HG03439 (cell line): ENCODE data around the gene NDST4.
"Not testable (repeated sequence)": the region's sequence is repeated elsewhere in the genome, so short reads cannot be mapped to it uniquely, and the experiment has no call there.

Experiments
- ATAC-seq: cut with Tn5 transposase; IDR thresholded peaks from one replicate; pipeline ENCODE4 v1.9.1; 2021; ENCODE audit warnings: mild to moderate bottlenecking, moderate library complexity; ENCODE audit not compliant: unreplicated experiment

NDST4 gene

DNA sequence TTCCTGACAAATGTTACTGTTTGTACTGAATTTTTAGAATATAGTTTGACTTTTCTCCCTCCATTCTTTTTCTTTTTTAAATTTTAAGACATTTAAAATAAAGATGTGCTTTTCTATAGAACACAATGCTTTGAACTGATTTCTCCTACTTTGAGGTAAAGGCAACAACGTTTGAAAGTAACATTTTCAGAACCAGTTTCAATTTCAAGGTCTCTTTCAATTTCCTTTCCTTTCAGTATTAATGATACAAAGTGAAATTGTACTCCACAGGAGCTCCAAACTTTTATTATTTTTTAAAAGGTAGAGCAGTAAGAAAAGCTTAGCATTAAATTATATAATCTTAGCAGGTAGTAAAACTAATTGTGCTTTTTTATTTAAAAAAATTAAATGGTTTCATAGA is 54.9 kb downstream of the NDST4 start:
- ATAC-seq: no peak

DNA sequence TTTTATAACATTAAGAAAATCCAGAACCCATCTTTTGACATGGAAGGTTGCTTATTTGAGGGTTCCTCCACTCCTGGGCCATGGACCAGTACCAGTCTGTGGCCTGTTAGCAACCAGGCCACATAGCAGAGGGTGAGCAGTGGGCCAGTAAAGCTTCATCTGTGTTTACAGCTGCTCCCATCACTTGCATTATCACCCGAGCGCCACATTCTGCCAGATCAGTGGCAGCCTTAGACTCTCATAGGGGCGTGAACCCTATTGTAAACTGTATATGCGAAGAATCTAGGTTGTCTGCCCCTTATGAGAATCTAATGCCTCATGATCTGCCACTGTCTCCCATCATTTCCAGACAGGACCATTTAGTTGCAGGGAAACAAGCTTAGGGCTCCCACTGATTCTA is 58.6 kb downstream of the NDST4 start:
- ATAC-seq: no peak

DNA sequence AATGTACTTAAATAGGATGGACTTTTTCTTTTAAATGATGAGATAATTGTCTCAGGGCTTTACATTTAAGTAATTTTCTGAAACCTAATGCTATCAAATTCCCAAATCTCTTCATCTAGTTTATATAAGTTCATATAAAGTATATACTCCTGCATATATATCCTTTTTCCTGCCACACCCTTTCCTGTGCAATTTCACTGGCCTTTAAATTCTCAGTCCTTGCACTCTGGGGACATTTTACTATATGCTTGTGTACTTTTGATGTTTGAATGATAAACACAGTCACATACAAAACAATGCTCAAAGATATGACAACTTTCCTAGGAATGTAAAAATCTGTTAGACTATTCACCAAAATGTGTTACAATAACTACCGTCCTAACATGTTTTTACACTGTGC is 60.1 kb downstream of the NDST4 start:
- no peak for ATAC-seq

DNA sequence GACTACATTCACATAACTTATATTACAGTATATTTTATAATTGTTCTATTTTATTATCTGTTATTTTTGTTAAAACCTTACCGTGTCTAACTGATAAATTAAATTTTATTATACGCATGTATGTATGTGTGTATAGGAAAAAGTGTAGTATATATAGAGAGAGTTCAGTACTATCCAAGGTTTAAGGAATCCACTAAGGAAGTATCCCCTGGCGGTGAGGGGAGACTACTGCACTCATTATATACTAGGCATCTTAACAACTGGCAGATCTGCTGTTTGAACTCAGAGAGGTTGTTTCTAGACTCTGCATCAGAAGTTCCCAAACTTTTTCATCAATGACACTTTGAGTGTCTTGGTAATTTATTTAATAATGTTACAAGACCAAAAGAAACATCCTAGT is 70.9 kb downstream of the NDST4 start:
- no peak for ATAC-seq

DNA sequence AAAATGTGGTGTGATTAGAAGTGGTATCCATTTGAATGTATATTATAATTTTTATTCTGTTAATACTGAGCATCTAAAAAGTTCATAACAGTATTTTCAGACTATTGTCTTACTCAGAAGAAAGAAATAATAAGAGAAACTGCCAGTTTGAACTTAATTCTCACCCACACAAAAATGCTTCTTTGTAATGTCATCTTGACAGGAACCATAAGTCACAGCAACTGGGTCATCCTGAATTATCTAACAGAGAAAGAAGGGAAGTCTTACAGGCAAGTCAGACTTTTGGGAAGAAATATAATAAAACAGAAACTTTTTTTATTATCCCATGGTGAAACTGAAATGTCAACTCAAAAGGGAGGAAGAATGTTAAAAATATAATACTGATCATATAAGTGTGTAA is 83.1 kb downstream of the NDST4 start:
- ATAC-seq: no peak

DNA sequence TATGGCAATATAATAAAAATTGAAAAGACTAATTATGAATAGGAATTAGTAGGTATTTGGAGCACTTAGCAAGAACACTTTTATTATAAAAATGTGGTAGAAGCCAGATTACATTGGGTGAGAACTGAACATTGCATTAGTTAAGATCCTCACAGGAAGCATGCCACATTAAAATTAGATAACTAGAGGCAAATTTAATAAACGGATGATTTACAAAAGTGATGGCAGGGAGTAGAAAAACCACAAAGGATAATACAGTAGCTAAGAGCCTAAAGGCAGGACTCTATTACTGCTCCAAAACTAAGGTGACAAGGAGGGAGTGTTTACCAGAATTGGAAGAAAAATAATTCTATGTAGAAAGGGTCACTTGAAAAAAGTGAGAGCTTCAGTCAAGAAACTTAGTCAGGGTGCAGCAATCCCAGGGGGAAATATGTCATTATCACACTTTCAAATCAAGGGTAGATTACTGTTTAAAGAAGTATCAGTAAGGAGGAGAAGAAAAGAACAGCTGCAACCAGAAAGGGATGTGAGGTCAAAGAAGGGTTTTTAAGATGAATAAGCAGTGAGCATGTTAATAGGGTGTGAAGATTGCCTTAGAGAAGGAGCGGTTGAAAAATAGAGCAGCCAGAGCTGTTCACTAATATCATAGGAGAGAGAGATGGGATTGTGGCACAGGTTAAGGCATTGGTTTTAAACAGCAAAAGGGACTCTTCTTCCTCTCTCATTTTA is 84.6 kb downstream of the NDST4 start:
- ATAC-seq: no peak

DNA sequence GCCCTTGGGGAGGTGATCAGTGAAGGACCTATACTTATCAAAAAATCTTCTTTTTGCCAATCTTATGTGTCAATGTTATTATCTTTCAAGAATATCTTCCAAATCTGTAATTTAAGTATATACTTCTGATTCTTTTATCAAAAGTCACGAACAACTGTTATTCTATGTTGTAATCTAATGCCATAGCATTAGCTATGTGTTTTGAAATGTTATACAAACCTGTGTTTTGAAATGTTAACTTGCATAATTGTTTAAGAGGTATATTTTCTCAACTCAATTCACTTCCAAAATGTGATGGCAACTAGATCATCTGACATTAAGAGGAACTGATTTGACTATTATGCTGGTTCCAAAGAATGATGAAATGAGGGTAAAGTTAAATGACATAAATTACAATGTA is 113.5 kb downstream of the NDST4 start:
- no peak for ATAC-seq

DNA sequence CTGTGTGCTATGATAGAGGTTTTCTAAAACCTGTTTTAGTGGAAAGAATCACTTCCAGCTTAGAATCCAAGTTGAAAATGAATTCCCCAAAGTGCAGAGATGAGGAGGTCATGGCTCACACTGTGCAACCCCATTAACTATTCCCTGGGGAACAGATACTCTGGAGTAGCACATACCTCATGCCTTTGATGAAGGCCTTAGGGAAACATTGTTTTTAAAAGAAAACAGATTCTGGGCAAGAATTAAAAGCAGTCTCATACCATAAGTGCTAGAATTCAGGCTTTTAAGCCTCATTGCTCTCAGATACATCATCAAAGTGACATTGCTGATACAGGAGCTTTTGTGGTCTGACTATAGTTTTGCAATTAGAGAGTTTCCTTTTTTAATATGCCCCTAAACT is 115.1 kb downstream of the NDST4 start:
- ATAC-seq: no peak

DNA sequence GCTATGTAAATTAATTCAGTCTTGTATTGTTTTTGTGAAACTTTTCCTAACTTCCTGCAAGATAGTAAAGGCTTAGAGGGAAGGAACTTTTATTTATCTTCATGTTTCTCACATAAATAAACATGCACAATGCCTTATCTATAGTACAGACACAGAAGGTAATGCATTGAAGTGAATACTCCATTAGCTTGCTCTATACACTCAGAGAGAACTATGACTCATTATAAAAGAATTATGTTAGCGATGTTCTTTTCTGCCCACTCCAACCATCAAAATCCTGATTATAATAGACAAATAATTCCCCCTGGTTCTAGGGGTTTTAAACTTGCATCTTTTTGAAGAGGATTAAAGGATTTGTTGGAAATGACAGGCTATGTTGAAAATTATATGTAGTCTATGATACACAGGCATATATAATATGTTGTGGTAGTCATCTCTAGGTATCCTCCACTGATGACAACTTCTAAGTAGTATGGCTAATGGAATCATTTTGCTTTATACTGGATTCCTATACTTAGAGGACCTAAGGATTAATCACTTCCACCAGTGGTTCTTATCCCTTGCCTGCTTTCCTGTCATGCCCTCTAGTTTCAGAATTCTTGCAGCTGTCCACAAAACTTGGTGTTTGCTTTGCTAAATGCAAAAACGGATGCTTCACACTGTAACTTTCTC is 115.7 kb downstream of the NDST4 start:
- ATAC-seq: no peak

DNA sequence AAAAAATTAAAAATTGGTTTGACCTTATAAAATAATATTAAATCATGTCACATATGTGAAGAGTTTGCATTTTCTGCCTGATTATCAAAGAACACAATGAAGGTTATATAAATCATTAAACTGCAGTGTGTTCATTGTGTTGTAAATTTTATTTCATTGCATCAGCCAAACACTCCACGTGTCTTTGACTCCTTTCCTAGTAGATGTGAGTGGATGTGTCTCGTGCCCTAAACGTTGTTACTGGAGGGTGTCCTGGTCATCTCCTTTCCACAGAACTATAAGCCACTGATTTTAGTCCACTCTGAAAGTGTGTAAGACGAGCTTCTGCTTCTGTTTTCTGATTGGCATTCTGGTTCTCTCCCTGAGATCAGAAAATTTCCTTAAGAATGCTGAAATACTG is 127.3 kb downstream of the NDST4 start:
- no peak for ATAC-seq

DNA sequence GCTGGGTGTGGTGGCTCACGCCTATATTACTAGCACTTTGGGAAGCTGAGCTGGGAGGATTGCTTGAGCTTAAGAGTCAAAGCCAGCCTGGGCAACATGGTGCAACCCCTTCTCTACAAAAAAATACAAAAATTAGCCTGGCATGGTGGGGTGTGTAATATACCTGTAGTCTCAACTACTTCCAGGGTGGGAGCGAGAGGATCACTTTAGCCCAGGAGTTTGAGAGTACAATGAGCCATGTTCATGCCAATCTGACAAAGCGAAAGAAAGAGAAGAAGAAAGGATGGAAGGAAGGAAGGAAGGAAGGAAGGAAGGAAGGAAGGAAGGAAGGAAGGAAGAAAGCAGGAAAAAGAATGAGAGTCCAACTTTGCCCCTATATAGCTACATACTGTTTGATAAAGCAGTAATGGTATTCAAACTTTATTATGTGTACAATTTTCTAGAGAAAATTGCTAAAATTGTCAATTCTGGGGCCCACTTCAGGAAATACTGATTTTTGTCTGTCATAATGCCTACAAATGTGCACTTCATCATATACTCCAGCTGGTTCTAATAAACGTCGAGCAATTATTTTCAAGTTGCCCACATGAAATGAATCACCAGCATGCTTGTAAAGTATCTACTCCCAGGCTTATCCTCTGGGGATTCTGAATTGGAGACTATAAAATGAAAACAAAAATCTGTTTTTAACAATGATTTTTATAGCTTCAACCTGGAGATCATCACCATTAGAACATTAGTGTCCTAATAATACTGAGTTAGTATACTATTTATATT is 132.3 kb downstream of the NDST4 start:
- no peak for ATAC-seq

DNA sequence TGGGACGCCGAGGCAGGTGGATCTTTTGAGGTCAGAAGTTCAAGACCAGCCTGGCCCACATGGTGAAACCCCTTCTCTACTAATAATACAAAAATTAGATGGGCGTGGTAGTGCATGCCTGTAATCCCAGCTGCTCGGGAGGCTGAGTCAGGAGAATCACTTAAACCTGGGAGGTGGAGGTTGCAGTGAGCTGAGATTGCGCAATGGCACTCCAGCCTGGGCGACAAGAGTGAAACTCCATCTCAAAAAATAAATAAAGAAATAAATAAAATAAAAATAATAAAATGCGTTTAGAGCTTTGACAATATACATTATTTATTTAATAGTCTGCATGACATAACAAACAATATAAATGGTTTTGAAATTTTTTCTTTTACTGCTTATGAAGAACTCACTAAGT is 133.0 kb downstream of the NDST4 start:
- not testable (repeated sequence) for ATAC-seq

DNA sequence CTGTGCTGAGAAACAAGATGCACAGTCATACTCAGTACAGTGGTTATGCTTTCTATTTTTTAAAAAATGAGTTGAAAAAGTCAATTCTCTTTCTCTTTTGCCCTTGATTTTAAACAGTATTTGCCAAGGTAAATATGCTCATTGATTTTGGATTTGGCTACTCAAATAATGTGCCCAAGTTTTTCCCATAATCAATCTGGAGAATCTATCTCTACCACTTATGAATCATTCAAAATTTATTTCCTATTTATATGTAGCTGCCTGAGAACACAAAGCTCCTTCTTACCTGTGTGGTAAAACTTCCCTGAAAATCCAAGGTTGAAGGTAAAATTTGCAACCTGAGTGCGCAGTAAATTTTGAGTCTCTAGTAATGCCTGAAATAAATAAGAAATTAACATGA is 136.5 kb downstream of the NDST4 start:
- no peak for ATAC-seq

DNA sequence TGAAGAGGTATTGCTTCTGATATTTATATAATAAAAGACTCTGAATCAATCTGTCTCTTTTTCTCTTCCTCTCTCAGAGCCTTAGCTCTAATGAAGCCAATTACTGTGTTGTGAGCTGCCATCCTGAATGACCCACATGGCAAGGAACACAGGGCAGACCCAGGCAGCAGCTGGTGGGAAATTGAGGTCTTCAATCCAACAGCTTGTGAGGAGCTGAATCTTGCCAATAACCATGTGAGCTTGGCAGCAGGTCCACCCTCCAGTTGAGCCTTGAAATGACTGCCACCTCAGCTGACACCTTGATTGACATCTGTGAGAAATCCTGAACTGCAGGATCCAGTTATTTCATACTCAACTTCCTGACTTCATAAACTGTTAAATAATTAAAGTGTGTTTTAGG is 149.4 kb downstream of the NDST4 start:
- no peak for ATAC-seq

DNA sequence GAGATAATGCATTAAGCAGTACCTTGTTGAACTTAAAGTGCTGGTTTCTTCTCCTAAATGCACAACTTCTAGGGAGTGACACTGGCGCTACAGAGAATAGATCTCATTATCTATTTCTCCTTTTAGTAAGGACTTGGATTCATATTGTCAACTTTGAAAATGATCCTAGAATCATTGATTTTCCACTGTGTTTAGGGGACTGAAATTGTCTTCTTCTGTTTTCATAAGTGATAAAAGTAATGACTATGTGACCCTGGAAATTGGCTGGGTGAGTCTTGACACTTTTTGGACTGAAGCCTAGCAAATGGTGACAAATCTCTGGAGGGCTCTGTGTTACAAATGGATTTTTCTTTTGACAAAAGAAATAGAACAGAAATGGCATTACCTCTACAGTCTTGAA is 167.8 kb downstream of the NDST4 start:
- ATAC-seq: no peak

DNA sequence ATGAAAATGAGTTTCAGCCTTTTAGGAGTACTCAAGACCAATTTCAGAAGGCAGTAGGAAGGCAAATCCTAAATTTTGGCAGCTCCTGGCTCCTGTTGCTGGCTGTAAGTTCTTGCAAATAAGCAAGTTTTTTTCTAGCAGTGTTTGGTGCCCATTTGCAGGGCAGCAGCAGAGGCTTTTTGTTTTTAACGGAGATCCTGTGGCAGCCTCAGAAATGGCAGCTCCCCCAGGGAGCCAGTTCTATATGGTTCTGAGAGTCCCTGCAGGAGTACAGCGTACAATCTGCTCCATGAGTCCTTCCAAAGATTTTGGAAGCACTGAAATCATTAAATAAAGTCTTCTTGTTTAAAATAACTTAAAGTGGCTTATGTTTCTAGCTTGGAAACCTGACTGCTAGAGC is 171.9 kb downstream of the NDST4 start:
- ATAC-seq: no peak

DNA sequence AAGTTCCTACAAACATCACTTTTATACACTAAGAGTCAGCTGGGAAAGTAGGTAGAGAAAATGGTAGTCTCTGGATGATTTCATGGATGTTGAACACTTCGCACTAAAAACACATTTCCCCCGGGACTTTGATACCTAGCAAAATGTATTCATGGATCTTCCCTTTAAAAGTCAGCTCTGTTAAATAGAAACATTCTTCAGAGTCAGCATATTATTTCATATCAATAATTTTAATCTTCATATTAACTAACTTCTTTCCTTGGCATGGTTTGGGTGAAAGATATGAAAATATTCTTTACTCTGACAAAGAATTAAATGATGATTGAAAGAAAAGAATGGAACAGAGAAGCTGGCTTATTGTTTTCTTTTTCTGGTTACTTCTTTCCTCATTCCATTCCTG is 185.5 kb downstream of the NDST4 start:
- no peak for ATAC-seq

DNA sequence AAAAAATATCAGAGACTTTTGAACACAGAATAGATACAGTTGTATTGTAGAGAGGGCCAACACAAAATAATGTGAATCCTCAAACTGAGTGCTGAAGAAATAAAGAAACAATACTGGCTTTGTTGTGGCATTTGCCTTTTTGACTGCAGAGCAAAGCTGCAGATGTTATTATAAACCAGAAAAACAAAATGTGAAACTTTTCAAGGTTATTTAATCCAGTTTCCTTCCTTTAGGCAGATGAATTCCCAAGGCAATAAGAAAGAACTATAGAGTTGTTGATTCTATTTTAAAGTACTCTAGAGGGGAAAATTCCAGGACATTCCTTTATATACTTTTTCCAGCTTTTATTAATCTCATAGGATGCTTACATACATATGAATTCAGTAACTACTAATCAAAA is 186.8 kb downstream of the NDST4 start:
- ATAC-seq: no peak

DNA sequence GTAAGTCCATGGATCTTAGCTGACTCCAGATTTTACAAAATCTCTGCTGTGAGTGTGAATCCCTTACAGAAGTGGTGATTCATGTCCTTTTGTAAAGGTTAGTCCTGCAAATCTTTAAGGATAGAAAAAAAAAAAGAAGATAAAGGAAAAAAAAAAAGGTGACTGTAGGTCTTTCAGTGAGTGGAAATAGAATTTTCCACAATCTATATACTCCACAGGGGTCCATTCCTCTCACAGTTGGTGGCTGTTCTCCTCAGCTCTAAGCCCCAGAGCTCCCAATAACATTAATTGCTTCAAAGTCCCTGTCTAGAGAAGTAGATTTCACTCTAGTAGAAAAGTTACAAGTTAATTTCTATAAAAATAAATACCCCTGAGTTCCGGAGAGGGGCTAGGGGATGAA is 189.1 kb downstream of the NDST4 start:
- ATAC-seq: no peak

DNA sequence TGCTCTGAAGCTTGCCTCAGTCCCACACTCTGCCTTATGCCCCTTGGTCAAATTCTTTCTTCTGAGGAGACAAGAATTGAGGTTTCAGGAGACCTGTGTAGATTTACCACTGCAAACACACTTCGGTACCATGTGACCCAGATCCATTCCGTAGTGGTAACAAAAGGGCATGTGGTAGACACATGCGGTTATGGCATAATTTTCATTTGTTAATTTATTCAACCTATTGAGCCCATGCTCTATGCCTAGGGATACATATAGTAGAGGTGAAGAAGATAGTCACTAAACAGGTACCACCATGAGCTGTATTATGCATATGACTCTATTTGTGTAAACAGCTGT is 190.9 kb downstream of the NDST4 start:
- no peak for ATAC-seq

DNA sequence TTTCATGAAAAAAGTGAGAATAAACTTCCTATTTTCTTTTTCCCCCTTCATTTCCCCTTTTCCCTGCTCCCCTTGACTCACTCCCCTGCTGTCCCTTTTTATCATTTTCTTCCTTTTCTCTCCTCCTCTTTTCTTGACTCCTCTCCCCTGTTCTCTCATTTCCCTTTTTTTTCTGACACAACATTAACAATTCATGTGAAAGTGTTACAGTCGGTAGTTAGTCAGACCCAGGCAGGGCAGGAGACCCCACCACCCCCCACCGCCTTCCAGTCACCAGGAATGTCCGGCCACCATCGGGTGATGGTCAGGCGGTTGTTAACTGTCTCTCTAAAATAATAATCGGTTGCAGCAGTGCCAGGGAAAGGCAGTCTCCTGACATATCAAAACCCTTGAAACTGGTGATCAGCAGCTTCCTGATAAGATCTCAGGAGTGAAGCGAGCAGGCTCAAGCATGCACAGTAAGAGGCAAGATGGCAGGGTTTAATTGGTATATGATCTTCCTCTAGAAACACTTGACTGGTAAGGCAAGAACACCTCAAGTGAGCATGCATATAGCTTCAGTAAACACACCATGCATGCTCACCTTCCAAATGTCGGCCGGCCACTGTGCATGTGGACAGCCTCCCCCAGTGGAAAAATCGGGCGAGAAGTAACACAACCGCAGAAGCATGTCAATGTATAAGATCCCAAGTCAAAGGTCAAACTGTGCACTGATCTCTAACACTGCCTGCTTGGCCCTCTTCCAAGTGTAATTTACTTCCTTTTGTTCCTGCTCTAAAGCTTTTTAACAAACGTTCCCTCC is 191.4 kb downstream of the NDST4 start:
- no peak for ATAC-seq
